T-helper 22 cell (primary cell): ENCODE measurements around the gene LMNB1.
"Not testable (repeated sequence)": the region's sequence is repeated elsewhere in the genome, so short reads cannot be mapped to it uniquely, and the experiment has no call there.

ENCODE experiments used
- DNase-seq: peaks from one replicate; pipeline ENCODE4 v3.0.0-alpha.2; 2020; ENCODE audit warnings: low read depth

Gene LMNB1

GRCh38 chr5:126776499-126777256, at the start of gene LMNB1:
Gene LMNB1, plus strand, starts transcription at chr5:126777136. Its CDS starts 373 bp downstream, at chr5:126777509.
- DNase-seq, result peak; percentile 87

GRCh38 chr5:126732716-126733115, 44.2 kb upstream of the LMNB1 start:
- no peak for DNase-seq

GRCh38 chr5:126734573-126734972, 42.4 kb upstream of the LMNB1 start:
- not testable (repeated sequence) for DNase-seq

- DNase-seq, result no peak
Measured at GRCh38 chr5:126736141-126736540, 40.8 kb upstream of the LMNB1 start.

DNA sequence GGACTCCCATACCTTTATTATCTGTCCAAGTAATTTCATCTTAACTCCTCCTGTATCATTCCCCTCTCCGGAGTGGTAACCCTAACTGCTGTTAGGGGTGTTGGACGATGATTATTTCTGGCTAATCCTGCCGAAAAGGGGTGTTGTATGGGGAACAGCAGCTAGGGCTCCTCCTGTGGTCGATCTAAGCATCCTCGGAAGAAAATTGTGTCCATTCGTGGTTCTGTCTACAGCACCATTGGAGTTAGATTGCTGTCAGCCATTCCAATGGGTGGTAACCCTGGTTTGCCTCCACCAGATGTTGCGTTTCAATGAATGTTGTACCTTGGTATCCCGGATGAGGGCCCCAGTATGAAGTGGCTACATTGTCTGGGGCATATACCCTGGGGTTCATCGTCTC, 35.6 kb upstream of the LMNB1 start:
- DNase-seq, result no peak

DNA sequence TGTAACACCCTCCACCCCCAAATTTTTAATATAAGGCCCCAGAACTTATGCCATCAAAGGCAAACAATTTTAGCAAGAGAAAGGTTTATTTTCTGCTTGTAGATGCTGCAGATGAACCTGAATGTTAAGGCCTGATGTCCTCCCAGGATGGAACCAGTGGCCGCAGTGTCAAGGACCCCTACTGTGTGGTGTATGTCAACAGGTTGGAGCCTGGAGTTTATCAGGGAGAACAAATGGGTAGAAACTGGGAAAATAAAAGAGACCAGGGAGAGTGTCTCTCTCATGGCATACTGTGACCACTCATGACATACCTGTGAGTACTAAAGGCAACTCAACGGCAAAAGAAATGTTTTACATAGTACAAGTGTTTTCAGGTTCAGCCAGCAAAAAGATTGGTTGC, 34.5 kb upstream of the LMNB1 start:
- no peak for DNase-seq

- no peak for DNase-seq
Measured at GRCh38 chr5:126744836-126745235, 32.1 kb upstream of the LMNB1 start.

GRCh38 chr5:126745259-126745992, 31.5 kb upstream of the LMNB1 start:
- DNase-seq, result no peak

- no peak for DNase-seq
Measured at GRCh38 chr5:126746290-126746689, 30.6 kb upstream of the LMNB1 start.

DNA sequence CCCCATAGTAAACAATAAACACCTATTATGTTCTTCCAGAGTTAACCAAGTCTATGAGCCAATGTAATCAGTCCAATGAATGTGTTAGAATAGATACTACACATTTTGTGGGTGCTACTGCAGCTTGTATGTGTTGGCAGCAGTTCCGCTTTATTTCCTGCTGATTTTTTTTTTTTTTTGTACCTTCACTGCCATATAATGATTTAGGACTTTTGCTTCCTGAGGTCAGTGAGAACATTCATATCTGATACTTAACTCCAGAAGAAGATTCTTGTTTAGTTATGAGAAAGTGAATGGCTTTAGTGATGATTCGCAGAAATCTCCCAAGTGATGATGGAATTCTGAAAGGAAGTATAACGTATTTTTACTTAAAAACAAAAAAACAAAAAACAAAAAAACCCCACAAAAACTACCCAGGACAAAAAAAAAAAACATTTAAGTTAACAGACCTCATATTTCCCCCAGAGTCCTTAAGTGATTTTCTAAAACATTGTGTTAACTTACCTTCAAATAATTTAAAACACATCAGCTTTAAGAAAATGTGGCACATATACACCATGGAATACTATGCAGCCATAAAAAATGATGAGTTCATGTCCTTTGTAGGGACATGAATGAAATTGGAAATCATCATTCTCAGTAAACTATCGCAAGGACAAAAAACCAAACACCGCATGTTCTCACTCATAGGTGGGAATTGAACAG, 24.7 kb upstream of the LMNB1 start:
- DNase-seq, result no peak

DNA sequence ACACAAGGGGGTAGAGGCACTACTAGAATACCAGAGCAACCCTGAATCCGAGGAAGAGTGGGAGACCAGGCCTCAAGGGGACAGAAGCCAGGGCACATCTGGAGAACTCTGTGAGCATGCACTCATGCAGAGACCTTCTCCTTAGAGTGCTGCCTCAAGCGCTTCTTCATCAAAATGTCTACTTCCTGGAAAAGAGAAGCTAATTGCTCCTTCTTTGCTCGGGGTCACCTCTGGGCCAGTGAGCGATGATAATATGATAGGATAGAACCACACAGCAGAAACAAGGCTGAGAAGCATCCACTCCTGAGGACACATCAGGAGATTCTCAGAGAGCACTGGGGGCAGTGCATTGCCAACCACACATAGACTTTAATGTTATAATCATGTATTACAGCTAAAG, 23.7 kb upstream of the LMNB1 start:
- no peak for DNase-seq

- no peak for DNase-seq
Measured at GRCh38 chr5:126754609-126755008, 22.3 kb upstream of the LMNB1 start.

DNA sequence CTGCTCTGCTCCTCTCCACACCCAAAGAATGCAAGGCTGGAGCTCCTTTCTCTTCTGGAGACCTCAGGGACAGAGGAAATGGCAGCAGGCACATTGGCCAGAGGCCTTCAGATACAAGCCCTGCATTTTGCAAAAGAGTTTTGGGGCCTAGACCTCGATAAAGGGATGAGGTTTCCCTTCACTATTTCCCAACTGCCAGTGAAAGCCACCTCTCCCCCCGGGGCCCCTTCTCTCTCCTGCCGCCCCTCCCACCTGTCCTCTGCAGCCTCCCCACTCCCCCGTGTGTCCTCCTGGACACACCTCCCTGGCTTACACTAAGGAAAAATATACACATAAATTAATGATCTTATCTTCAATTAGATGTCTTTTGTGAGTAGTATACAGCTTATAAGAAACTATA, 21.3 kb upstream of the LMNB1 start:
- DNase-seq, result no peak

DNA sequence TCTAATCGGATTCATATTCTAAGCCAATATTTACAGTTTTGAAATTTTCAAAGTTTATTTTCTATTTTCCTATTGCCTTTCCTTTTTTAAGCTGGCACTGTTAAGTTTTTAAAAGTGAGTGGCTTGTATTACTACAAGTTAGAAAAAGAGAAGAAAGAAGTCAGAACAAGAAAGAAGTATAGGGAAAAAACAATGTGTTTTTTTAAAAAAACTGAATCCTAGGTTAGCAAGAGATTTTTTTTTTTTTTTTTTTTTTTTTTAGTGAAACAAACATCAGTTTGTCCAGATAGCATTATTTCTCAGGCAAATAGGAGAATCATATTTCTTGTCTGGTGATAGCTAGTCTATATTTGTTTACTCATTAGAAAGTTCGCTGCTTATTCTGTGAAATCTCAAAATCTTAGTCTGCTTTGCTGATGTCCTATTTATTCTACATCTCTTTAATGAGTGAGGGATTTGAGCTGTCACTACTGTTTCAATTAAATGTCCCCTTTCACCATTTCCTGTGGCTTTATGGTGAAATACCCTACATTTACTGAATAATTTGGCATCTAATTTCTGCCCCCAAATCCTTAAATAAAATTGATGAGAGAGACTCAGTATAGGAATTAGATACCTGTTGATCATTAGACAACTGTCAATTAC, 19.1 kb upstream of the LMNB1 start:
- DNase-seq, result no peak

- no peak for DNase-seq
Measured at GRCh38 chr5:126763371-126763770, 13.6 kb upstream of the LMNB1 start.

GRCh38 chr5:126769703-126770102, 7.2 kb upstream of the LMNB1 start:
- DNase-seq, result no peak

DNA sequence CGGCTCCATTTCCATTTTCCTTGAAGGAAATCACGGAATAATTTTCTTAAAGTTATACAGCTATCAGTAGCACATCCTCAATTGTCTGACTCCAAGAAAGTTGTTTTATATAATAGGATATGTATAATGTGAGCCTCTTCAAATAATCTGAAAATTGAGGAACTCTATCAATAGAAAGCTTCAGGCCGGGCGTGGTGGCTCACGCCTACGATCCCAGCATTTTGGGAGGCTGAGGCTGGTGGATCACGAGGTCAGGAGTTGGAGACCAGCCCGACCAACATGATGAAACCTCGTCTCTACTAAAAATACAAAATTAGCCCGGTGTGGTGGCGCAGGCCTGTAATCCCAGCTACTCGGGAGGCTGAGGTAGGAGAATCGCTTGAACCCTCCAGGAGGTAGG, 3.4 kb upstream of the LMNB1 start:
- not testable (repeated sequence) for DNase-seq

DNA sequence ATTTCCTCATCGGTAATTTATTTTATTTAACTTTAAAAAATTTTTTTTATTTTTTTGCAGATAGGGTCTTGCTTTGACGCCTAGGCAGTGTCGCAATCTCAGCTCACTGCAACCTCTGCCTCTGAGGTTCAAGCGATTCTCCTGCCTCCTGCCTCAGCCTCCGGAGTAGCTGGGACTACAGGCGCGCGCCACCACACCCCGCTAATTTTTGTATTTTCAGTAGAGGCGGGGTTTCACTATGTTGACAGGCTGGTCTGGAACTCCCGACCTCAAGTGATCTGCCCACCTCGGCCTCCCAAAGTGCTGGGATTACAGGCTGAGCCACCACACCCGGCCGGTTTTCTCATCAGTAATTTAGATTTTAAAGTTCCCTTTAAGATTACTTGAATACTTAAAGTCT, 2.3 kb upstream of the LMNB1 start:
- not testable (repeated sequence) for DNase-seq

DNA sequence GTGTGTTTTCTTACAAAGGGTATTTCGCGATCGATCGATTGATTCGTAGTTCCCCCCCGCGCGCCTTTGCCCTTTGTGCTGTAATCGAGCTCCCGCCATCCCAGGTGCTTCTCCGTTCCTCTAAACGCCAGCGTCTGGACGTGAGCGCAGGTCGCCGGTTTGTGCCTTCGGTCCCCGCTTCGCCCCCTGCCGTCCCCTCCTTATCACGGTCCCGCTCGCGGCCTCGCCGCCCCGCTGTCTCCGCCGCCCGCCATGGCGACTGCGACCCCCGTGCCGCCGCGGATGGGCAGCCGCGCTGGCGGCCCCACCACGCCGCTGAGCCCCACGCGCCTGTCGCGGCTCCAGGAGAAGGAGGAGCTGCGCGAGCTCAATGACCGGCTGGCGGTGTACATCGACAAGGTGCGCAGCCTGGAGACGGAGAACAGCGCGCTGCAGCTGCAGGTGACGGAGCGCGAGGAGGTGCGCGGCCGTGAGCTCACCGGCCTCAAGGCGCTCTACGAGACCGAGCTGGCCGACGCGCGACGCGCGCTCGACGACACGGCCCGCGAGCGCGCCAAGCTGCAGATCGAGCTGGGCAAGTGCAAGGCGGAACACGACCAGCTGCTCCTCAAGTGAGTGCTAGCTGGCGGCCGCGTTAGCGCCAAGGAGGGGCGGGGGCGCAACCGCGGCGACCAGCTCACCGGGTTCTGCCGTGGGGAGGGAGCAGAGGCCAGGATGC, 480 bp downstream of the LMNB1 start:
- DNase-seq, result peak; percentile 42

GRCh38 chr5:126777975-126778674, 1.2 kb downstream of the LMNB1 start:
- DNase-seq, result peak; percentile 92
